Karpas-422 (cell line): ENCODE data around the gene TUBGCP6. TPM values are rescaled to one million over a fixed set of nuclear protein-coding genes. Genes with fewer than 3 reads are reported as not detected.
A peak's percentile ranks its signal among the peaks of the same experiment; 100 is the strongest.

Source experiments
- DNase-seq: peaks from one replicate; pipeline ENCODE4 v3.0.0-alpha.2; 2015
- H2AFZ ChIP-seq: fragments of 200-600 bp; sonication (generic); 2 replicates; pipeline ENCODE4 v1.6.1; 2014; ENCODE audit warnings: antibody characterized with exemption, low read length, mixed read lengths
- H3K27ac ChIP-seq: fragments of 200-600 bp; sonication (generic); 2 replicates; pipeline ENCODE4 v1.5.1; 2014; ENCODE audit warnings: mild to moderate bottlenecking, low read length, moderate library complexity
- H3K27me3 ChIP-seq: fragments of 200-600 bp; sonication (generic); 2 replicates; pipeline ENCODE4 v1.6.1; 2014; ENCODE audit warnings: low read length, mixed read lengths
- H3K36me3 ChIP-seq: fragments of 200-600 bp; sonication (generic); 2 replicates; pipeline ENCODE4 v1.6.1; 2014; ENCODE audit warnings: low read length, mixed read lengths; ENCODE audit not compliant: insufficient read depth
- H3K4me1 ChIP-seq: fragments of 200-600 bp; sonication (generic); 2 replicates; pipeline ENCODE4 v1.6.1; 2014; ENCODE audit warnings: mild to moderate bottlenecking, low read length, mixed read lengths
- H3K4me2 ChIP-seq: fragments of 200-600 bp; sonication (generic); 2 replicates; pipeline ENCODE4 v1.6.1; 2014; ENCODE audit warnings: low read length, low read depth, mild to moderate bottlenecking; ENCODE audit not compliant: poor library complexity, severe bottlenecking
- H3K4me3 ChIP-seq: fragments of 200-600 bp; sonication (generic); 2 replicates; pipeline ENCODE4 v1.5.1; 2014; ENCODE audit warnings: mild to moderate bottlenecking, antibody characterized with exemption, low read length, mixed read lengths
- H3K79me2 ChIP-seq: fragments of 200-600 bp; sonication (generic); 2 replicates; pipeline ENCODE4 v1.6.1; 2014; ENCODE audit warnings: mild to moderate bottlenecking, low read length, mixed read lengths
- H3K9ac ChIP-seq: fragments of 200-600 bp; sonication (generic); 2 replicates; pipeline ENCODE4 v1.6.0; 2014; ENCODE audit warnings: low read length
- H3K9me2 ChIP-seq: fragments of 200-600 bp; sonication (generic), shearing (Covaris generic); replicated peaks from 2 replicates; pipeline ENCODE4 v1.6.0; 2014; ENCODE audit warnings: mild to moderate bottlenecking, low read length, moderate library complexity; ENCODE audit not compliant: insufficient read depth
- H3K9me3 ChIP-seq: fragments of 300-700, 200-600 bp; sonication (generic); 2 replicates; pipeline ENCODE4 v1.6.1; 2014; ENCODE audit warnings: low read length, mixed read lengths
- H4K20me1 ChIP-seq: fragments of 200-600 bp; sonication (generic); 2 replicates; pipeline ENCODE4 v1.6.1; 2014; ENCODE audit warnings: mild to moderate bottlenecking, antibody characterized with exemption, low read length, low read depth; ENCODE audit not compliant: insufficient read depth
- total RNA-seq: library from RNA; depleted of rRNA; stranded (reverse); fragments of >200 nt; shearing (Covaris generic); gene quantifications from 2 replicates; pipeline ENCODE4 v1.2.3, GENCODE V29; 2014; ENCODE audit warnings: low replicate concordance

The TUBGCP6 gene
- total RNA-seq, 1 experiment from 2014 or later, result 16.9 TPM

DNA sequence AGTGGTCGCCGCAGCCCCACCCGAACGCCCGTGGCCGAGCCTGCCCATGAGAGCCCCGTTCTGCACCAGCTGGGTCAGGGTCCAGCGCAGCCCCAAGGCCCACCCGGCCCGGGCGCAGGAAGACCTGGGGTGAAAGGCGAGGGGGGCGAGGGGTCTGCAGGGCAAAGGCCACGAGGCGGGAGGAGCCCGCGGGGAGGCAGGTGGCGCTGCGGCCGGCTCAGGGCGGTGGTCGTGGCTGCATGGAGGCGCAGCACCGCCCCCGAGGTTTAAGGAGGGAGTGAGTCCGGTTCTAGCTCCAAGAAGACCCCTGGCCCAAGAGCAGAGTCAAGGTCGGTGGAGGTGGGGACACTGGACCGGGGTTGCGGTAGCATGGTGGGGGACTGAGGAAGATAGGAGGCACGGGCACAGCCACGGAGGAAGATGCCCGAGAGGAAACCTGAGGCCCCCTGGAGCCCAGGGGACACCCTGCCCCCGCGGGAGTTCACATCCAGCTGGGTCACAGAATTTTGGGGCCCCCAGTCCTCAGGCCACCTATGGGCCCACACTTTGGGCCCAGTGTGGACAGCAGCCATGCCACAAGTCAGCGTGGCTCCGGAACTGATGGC is 6.8 kb upstream of the TUBGCP6 start:
- H3K4me2 ChIP-seq, result peak overlapping the region; percentile 97
- H3K79me2 ChIP-seq, result peaks cover 24% of the 10 kb centered on the region
- no peak overlapping the region for H2AFZ ChIP-seq
- H4K20me1 ChIP-seq, result peaks cover 23% of the 10 kb centered on the region; the same call in 1 of the 2 replicates
- DNase-seq, result peak; percentile 71
- peak overlapping the region; percentile 99 for H3K9ac ChIP-seq
- H3K4me1 ChIP-seq, result peaks cover 48% of the 10 kb centered on the region
- no peaks in the 10 kb centered on the region for H3K9me2 ChIP-seq
- H3K4me3 ChIP-seq, result peak overlapping the region; percentile 99
- peaks cover 10% of the 10 kb centered on the region; the same call in 1 of the 2 replicates for H3K36me3 ChIP-seq
- H3K9me3 ChIP-seq, result no peaks in the 10 kb centered on the region
- H3K27me3 ChIP-seq, result no peaks in the 10 kb centered on the region
- peak overlapping the region; percentile 85 for H3K27ac ChIP-seq

DNA sequence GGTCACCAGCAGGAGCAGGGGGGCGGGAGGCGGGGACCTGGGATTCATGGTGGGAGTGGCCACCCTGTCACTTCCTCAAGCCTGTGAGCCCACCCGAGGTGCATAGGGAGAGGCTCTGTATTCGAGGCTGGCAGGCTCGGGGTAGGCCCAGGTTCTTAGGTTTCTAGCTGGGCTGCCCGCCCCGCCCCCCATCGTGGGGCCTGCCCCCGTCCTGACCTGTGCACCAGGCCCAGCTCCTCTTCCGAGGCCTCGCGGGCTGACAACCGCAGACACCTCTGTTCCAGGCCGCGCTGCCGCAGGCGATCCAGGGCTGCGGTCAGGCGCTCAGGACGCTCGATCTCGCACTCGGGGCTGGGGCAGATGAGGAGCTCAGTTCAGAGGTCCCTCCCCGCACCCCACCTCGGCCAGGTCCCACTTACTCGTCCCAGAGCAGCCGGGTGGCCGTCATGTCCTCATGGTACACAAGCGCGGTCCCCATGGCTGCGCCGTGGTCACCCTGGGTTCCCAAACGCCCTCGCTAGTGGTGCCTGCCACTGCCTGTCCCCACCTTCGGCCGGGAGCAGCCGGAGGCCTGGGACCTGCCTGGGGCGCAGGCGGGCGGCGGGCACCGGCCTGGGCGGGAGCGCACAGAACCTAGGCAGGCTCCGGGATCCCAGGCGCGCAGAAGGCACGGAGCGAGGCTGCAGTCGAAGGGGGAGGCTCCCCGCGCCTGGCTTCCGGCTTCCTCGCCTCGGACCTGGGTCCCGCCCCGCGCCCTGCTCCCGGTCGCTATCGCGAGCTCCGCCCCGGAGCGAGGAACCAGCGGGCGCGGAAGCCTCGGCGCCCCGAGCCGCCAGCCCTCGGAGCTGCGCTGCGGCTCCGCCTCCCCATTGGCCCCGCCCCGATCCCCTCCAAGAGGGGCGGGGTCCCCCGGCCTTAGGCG is 6.0 kb upstream of the TUBGCP6 start, which contains the start of gene HDAC10:
Gene HDAC10, minus strand, starts transcription at position 711 of the 922 bp plus-strand sequence. Its CDS starts 233 bp downstream, at position 478.
- H3K9ac ChIP-seq, result peak within 1 kb of the TSS; percentile 99
- H3K9me3 ChIP-seq, result no peaks in the 10 kb centered on the region
- DNase-seq, result peak; percentile 97
- H3K4me2 ChIP-seq, result peak within 1 kb of the TSS; percentile 97
- peak within 1 kb of the TSS; percentile 86 for H3K27ac ChIP-seq
- peak within 1 kb of the TSS; percentile 99 for H3K4me3 ChIP-seq
- H3K27me3 ChIP-seq, result no peaks in the 10 kb centered on the region
- H3K4me1 ChIP-seq, result peaks cover 56% of the 10 kb centered on the region
- no peak within 1 kb of the TSS for H2AFZ ChIP-seq
- H4K20me1 ChIP-seq, result peaks cover 28% of the 10 kb centered on the region; the same call in 1 of the 2 replicates
- H3K9me2 ChIP-seq, result no peaks in the 10 kb centered on the region
- H3K36me3 ChIP-seq, result peaks cover 10% of the 10 kb centered on the region; the same call in 1 of the 2 replicates
- peaks cover 30% of the 10 kb centered on the region for H3K79me2 ChIP-seq

DNA sequence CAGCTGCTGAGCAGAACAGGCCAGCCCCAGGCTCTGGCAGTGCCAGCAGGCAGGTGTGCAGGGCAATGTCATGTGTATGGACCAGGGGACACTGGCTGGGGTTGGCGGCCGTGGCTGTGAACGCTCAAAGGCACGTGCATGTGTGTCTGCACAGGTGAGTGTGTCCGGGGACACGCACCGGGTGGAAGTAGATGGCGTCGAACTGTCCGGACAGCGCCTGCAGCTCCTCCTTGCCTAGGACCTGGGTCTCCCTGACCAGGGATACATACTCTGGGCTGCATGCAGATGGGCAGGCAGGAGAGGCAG is 5.4 kb upstream of the TUBGCP6 start:
- peaks cover 61% of the 10 kb centered on the region for H3K4me1 ChIP-seq

DNA sequence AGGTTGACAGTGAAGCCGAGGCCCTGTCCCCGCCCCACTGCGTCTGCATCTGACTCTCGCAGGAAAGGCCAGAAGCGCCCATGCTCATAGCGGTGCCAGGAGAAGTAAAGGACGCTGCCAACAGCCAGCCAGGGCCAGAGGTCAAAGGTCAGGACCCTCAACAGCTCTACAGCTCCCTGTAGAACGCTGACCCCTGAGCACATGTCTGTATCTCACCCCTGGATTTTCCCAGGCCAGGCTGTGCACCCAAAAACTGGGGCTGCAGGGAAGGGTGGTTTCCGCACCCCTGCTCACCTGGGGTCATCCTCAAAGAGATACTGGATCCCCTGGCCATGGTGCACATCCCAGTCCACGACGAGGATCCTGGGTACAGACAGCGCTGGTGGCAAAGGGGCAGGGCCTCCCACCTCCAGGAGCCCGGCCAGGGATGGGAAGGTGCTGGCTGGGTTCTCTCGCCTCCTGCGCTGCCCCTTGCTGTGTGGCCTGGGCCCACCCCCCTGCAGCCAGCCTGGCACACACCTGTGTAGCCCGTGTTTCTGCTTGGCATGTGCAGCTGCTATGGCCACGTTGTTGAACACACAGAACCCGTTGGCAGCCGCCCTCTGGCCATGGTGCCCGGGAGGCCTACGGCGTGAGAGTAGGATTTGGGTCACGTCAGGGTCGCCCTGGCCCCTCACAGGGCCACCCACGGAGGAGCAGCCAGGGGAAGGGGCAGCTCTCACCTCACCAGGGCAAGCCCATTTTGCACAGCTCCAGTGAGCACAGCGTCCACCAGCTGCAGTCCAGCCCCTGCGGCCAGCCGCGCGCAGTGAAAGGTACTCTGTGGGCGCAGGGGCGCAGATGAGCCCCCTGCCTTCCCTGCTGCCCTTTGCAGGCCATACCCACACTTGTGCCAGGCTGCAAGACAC is 4.8 kb upstream of the TUBGCP6 start:
- Histone ChIP-seq H4K20me1 (peaks cover 33% of the 10 kb centered on the region; the same call in 1 of the 2 replicates), H3K27me3 (no peaks in the 10 kb centered on the region), H3K4me3 (peak overlapping the region; percentile 99), H3K4me1 (peaks cover 61% of the 10 kb centered on the region), H3K4me2 (peak overlapping the region; percentile 97), H3K9me2 (no peaks in the 10 kb centered on the region), H3K9ac (peak overlapping the region; percentile 99), H3K9me3 (no peaks in the 10 kb centered on the region), H2AFZ (no peak overlapping the region), H3K36me3 (peaks cover 10% of the 10 kb centered on the region; the same call in 1 of the 2 replicates), H3K79me2 (peaks cover 32% of the 10 kb centered on the region), H3K27ac (no peak overlapping the region)
- no peak for DNase-seq

More for the DNA sequence above, 5.4 kb upstream of the TUBGCP6 start:
- Histone ChIP-seq H3K27ac (peak overlapping the region; percentile 86; the same call in 1 of the 2 replicates), H2AFZ (no peak overlapping the region), H3K79me2 (peaks cover 32% of the 10 kb centered on the region), H3K9me3 (no peaks in the 10 kb centered on the region), H4K20me1 (peaks cover 33% of the 10 kb centered on the region; the same call in 1 of the 2 replicates), H3K4me2 (peak overlapping the region; percentile 97), H3K9ac (peak overlapping the region; percentile 99), H3K36me3 (peaks cover 10% of the 10 kb centered on the region; the same call in 1 of the 2 replicates), H3K27me3 (no peaks in the 10 kb centered on the region), H3K9me2 (no peaks in the 10 kb centered on the region), H3K4me3 (peak overlapping the region; percentile 99)
- no peak for DNase-seq

DNA sequence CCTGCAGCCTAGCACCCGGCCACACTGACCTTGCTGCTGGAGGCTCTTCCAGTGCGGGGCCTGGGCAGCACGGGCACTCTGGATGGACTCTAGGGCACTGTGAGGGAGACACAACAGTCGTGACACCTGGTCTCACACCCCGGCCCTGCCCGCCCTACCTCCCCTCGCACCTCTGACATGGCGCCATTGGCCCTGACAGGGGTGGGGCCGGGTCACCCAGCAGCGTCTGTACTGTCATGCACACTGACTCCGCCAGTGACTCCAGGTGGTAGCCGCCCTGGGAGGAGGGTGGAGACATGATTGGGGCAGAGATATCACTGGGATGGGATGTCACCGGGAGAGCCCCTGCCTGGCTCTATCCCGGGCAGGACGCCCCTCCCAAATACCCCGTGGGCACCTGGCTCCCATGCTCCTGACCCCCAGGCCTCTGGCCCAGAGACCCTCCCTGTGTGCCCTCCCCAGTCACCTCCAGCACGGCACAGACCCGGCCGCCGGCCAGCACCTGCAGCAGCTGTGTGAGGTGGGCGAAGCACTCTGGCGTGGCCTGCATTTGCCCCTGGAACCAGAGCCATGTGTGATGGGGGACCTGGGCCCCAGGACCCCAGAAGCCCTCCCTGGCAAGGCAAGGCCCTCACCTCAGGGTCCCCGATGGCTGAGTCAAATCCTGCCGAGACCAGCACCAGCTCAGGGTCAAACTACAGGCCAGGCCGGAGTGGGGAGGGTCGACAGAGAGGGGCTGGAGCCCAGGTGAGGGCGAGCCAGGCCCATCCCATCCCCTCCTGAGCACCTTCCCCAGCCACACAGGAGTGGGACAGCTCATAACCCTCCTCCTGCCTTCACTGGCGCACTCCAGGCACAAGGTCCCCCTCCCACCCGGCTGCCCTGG is 3.6 kb upstream of the TUBGCP6 start:
- Histone ChIP-seq H3K27me3 (no peaks in the 10 kb centered on the region), H2AFZ (no peak overlapping the region), H3K9me2 (no peaks in the 10 kb centered on the region), H3K4me3 (no peak overlapping the region; the same call in 1 of the 2 replicates), H3K4me1 (peaks cover 69% of the 10 kb centered on the region), H3K4me2 (peak overlapping the region; percentile 42), H3K9ac (no peak overlapping the region), H3K27ac (no peak overlapping the region), H4K20me1 (peaks cover 34% of the 10 kb centered on the region; the same call in 1 of the 2 replicates), H3K79me2 (peaks cover 43% of the 10 kb centered on the region), H3K36me3 (peaks cover 10% of the 10 kb centered on the region; the same call in 1 of the 2 replicates), H3K9me3 (no peaks in the 10 kb centered on the region)
- DNase-seq, result no peak

DNA sequence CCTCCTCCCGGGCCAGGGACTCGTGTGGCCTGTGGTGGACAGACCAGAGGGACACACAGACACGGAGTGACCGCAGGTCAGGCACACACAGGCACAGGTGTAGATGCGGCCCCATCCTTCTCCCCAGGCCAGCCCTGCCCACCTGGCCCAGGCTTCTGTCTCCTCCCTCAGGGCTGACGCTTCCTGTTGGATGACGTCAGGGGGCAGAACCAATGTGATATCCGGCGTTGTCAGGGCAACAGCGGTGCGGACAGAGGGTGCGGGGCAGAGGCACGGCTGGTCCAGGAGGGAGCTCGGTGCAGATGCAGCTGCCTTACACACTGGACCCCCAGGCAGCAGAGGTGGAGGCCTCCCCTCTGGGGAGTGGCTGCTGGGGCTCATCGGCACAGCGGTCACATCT is 2.9 kb upstream of the TUBGCP6 start:
- Histone ChIP-seq H3K4me3 (peak overlapping the region; percentile 31; the same call in 1 of the 2 replicates), H3K4me1 (peaks cover 76% of the 10 kb centered on the region), H3K9me2 (no peaks in the 10 kb centered on the region), H2AFZ (no peak overlapping the region), H3K4me2 (peak overlapping the region; percentile 42), H3K9me3 (no peaks in the 10 kb centered on the region), H3K27me3 (no peaks in the 10 kb centered on the region), H4K20me1 (peaks cover 34% of the 10 kb centered on the region; the same call in 1 of the 2 replicates), H3K27ac (no peak overlapping the region), H3K36me3 (peaks cover 10% of the 10 kb centered on the region; the same call in 1 of the 2 replicates), H3K9ac (peak overlapping the region; percentile 54), H3K79me2 (peaks cover 49% of the 10 kb centered on the region)
- DNase-seq, result peak; percentile 96
